Ishikawa (cell line): ENCODE results near the gene DOCK2.

Source experiments
- CEBPB ChIP-seq: IDR thresholded peaks from 2 replicates; pipeline ENCODE4 v1.6.1; 2012
- FOXM1 ChIP-seq: IDR thresholded peaks from 2 replicates; pipeline ENCODE4 v1.6.1; 2012; ENCODE audit warnings: low read depth, borderline replicate concordance
- ZBTB7A ChIP-seq: IDR thresholded peaks from 2 replicates; pipeline ENCODE4 v1.6.1; 2012; ENCODE audit warnings: low read depth

- TF ChIP-seq ZBTB7A = no peak
- TF ChIP-seq FOXM1 = no peak
- TF ChIP-seq CEBPB = no peak
These were observed 256.5 kb downstream of the DOCK2 start for GRCh38 chr5:169893571-169893970.
